Uterus (tissue), 2 donors: ENCODE results near the gene MAPK8IP3.

Experiments used
- CTCF ChIP-seq, 4 experiments: fragments of 200-600 bp in 2 of 4; fragments of 450-650 bp in 2 of 4; sonication (generic) in 2 of 4; IDR thresholded peaks; one replicate each; pipeline ENCODE4 v1.5.1; 2016 to 2019; ENCODE audit warnings: antibody characterized with exemption in 4 of 4, mild to moderate bottlenecking in 2 of 4, moderate library complexity in 1 of 4
- POLR2A ChIP-seq, 2 donors: fragments of 450-650 bp; IDR thresholded peaks; one replicate each; pipeline ENCODE4 v1.6.1; 2016; ENCODE audit warnings: antibody characterized with exemption in 2 of 2, mild to moderate bottlenecking in 1 of 2, moderate library complexity in 1 of 2

GRCh38 chr16:1707193-1707790 lies 1.3 kb downstream of the MAPK8IP3 start:
- TF ChIP-seq POLR2A (IDR thresholded peaks at IDR 0.05) (no peak), CTCF (IDR thresholded peaks at IDR 0.05) (no peak)
